SK-N-SH (cell line): Measurements from ENCODE around the gene GSTO2. TPM values are rescaled to one million over a fixed set of nuclear protein-coding genes. Genes with fewer than 3 reads are reported as not detected.

Experiments used
- CTCF ChIA-PET: fragments of 300-600, 350-600 bp; formaldehyde crosslinking; extraction: SDS; loops from one replicate; lab custom pipeline; 2021; lab: Yijun Ruan, JAX
- POLR2A ChIA-PET: fragments of 350-600 bp; sonication (Branson Sonifier 250); formaldehyde crosslinking; extraction: SDS; loops from one replicate; lab custom pipeline; 2020; ENCODE audit warnings: antibody characterized with exemption, inconsistent platforms; lab: Yijun Ruan, JAX
- DNase-seq: peaks from one replicate; pipeline ENCODE4 v3.0.0; 2012
- H2AFZ ChIP-seq: fragments of 200-600 bp; sonication (generic); 2 replicates; pipeline ENCODE4 v1.8.1; 2016; ENCODE audit warnings: antibody characterized with exemption, mild to moderate bottlenecking, low read depth
- H3F3A ChIP-seq: fragments of 200-600 bp; sonication (generic); replicated peaks from 2 replicates; pipeline ENCODE3; 2016; ENCODE audit warnings: antibody characterized with exemption, mild to moderate bottlenecking; ENCODE audit not compliant: insufficient read depth
- H3K27ac ChIP-seq, 2 experiments: fragments of 200-500 bp in 1 of 2; fragments of 200-600 bp in 1 of 2; sonication (Bioruptor generic) in 1 of 2; sonication (generic), shearing (Covaris generic) in 1 of 2; 2 replicates each; pipeline versions ENCODE4 v1.5.1 to v1.6.1; 2014 to 2016; ENCODE audit warnings: low read depth in 2 of 2, inconsistent platforms in 1 of 2, low read length in 1 of 2, mild to moderate bottlenecking in 1 of 2, mixed read lengths in 1 of 2
- H3K27me3 ChIP-seq: fragments of 200-600 bp; sonication (generic), shearing (Covaris generic); 2 replicates; pipeline ENCODE4 v1.6.1; 2016; ENCODE audit warnings: mixed run types; ENCODE audit not compliant: insufficient read depth
- H3K36me3 ChIP-seq, 2 experiments: fragments of 200-500 bp in 1 of 2; fragments of 200-600 bp in 1 of 2; sonication (Bioruptor generic) in 1 of 2; sonication (generic) in 1 of 2; replicated peaks in 1 of 2; 2 replicates each; pipeline versions ENCODE3 to v1.5.1; 2014 to 2016; ENCODE audit warnings: low read length in 1 of 2, mild to moderate bottlenecking in 1 of 2; ENCODE audit not compliant: insufficient read depth in 2 of 2, control insufficient read depth in 1 of 2
- H3K4me1 ChIP-seq, 2 experiments: fragments of 200-500 bp in 1 of 2; fragments of 200-600 bp in 1 of 2; sonication (Bioruptor generic) in 1 of 2; sonication (generic), shearing (Covaris generic) in 1 of 2; 2 replicates each; pipeline versions ENCODE4 v1.5.1 to v1.6.1; 2014 to 2016; ENCODE audit warnings: low read depth in 1 of 2, low read length in 1 of 2, mixed run types in 1 of 2; ENCODE audit not compliant: insufficient read depth in 2 of 2, control insufficient read depth in 1 of 2
- H3K4me2 ChIP-seq: fragments of 200-600 bp; sonication (generic), shearing (Covaris generic); 2 replicates; pipeline ENCODE4 v1.6.1; 2017; ENCODE audit warnings: mixed run types
- H3K4me3 ChIP-seq, 2 experiments: fragments of 200-500 bp in 1 of 2; fragments of 200-600 bp in 1 of 2; sonication (Bioruptor generic) in 1 of 2; sonication (generic), shearing (Covaris generic) in 1 of 2; 2 replicates each; pipeline versions ENCODE4 v1.5.1 to v1.8.1; 2014 to 2016; ENCODE audit warnings: low read depth in 2 of 2, inconsistent platforms in 1 of 2, low read length in 1 of 2, mild to moderate bottlenecking in 1 of 2, mixed read lengths in 1 of 2, moderate library complexity in 1 of 2
- H3K79me2 ChIP-seq: fragments of 200-600 bp; sonication (generic); 2 replicates; pipeline ENCODE4 v1.8.1; 2017; ENCODE audit warnings: mild to moderate bottlenecking; ENCODE audit not compliant: insufficient read depth
- H3K9ac ChIP-seq: fragments of 200-600 bp; sonication (generic); 2 replicates; pipeline ENCODE4 v1.6.1; 2017; ENCODE audit warnings: mixed run types
- H3K9me2 ChIP-seq: fragments of 200-600 bp; sonication (generic); 2 replicates; pipeline ENCODE4 v1.6.1; 2017; ENCODE audit warnings: mixed run types
- H3K9me3 ChIP-seq: fragments of 200-600 bp; sonication (generic); 2 replicates; pipeline ENCODE4 v1.6.1; 2017; ENCODE audit warnings: mixed run types, mild to moderate bottlenecking, moderate library complexity
- H4K20me1 ChIP-seq: fragments of 200-600 bp; sonication (generic); 2 replicates; pipeline ENCODE4 v1.6.1; 2017; ENCODE audit warnings: mild to moderate bottlenecking, mixed run types; ENCODE audit not compliant: insufficient read depth
- CHD2 ChIP-seq: fragments of 150-350 bp; IDR thresholded peaks from 2 replicates; pipeline ENCODE4 v1.6.1; 2018; ENCODE audit warnings: low read length; ENCODE audit not compliant: partially characterized antibody
- ELF1 ChIP-seq: IDR thresholded peaks from 2 replicates; pipeline ENCODE4 v1.4.0; 2012
- EZH2phosphoT487 ChIP-seq: fragments of 200-600 bp; sonication (generic); IDR thresholded peaks from 2 replicates; pipeline ENCODE4 v1.6.1; 2017; ENCODE audit warnings: low read depth, mixed run types, mild to moderate bottlenecking, antibody characterized with exemption, moderate library complexity, borderline replicate concordance
- FOXJ3 ChIP-seq: sonication (generic); formaldehyde crosslinking; IDR thresholded peaks from 2 replicates; pipeline ENCODE4 v1.5.1; 2020; ENCODE audit warnings: mild to moderate bottlenecking, missing genetic modification reagents
- GABPA ChIP-seq: IDR thresholded peaks from 2 replicates; pipeline ENCODE4 v1.4.0; 2012; ENCODE audit warnings: low read depth, mild to moderate bottlenecking
- GATA2 ChIP-seq: sonication (generic); formaldehyde crosslinking; IDR thresholded peaks from 2 replicates; pipeline ENCODE4 v1.5.0; 2020; ENCODE audit warnings: mild to moderate bottlenecking, missing genetic modification reagents
- IRF3 ChIP-seq: fragments of 150-350 bp; IDR thresholded peaks from 2 replicates; pipeline ENCODE4 v1.6.1; 2016; ENCODE audit warnings: mild to moderate bottlenecking, low read depth, low read length
- JUND ChIP-seq: IDR thresholded peaks from 2 replicates; pipeline ENCODE4 v1.4.0; 2012
- MEF2A ChIP-seq: IDR thresholded peaks from 2 replicates; pipeline ENCODE4 v1.4.0; 2012; ENCODE audit warnings: low read depth, borderline replicate concordance
- MXI1 ChIP-seq: IDR thresholded peaks from 2 replicates; pipeline ENCODE4 v1.6.1; 2012; ENCODE audit warnings: mild to moderate bottlenecking, low read depth, low read length, improper control_type of control experiment
- NFIC ChIP-seq: IDR thresholded peaks from 2 replicates; pipeline ENCODE4 v1.4.0; 2012; ENCODE audit warnings: borderline replicate concordance
- NRF1 ChIP-seq: IDR thresholded peaks from 2 replicates; pipeline ENCODE4 v1.6.1; 2012; ENCODE audit warnings: low read depth, mild to moderate bottlenecking, low read length
- PBX3 ChIP-seq: IDR thresholded peaks from 2 replicates; pipeline ENCODE4; 2012
- POLR2AphosphoS5 ChIP-seq: IDR thresholded peaks from 2 replicates; pipeline ENCODE4 v1.6.1; 2012; ENCODE audit warnings: low read depth, low read length
- RFX5 ChIP-seq: IDR thresholded peaks from 2 replicates; pipeline ENCODE4 v1.6.1; 2012; ENCODE audit warnings: mild to moderate bottlenecking, improper control_type of control experiment, low read length
- TAF1 ChIP-seq: IDR thresholded peaks from 2 replicates; pipeline ENCODE4 v1.6.1; 2012; ENCODE audit warnings: low read depth, mild to moderate bottlenecking, low read length, moderate library complexity, borderline replicate concordance
- TCF12 ChIP-seq: IDR thresholded peaks from 2 replicates; pipeline ENCODE4 v1.4.0; 2012
- USF2 ChIP-seq: fragments of 150-350 bp; IDR thresholded peaks from 2 replicates; pipeline ENCODE4 v1.6.1; 2017; ENCODE audit warnings: antibody characterized with exemption, low read length, low read depth, borderline replicate concordance
- YY1 ChIP-seq: IDR thresholded peaks from 2 replicates; pipeline ENCODE4 v1.4.0; 2012; ENCODE audit warnings: low read depth, mild to moderate bottlenecking
- WGBS: methylation state at CpG from one replicate; pipeline ENCODE4 v1.1.6; 2017; ENCODE audit warnings: low lambda C conversion rate; 5-methylcytosine and 5-hydroxymethylcytosine counted together
- polyA plus RNA-seq, 3 experiments: library from polyadenylated mRNA; depleted of rRNA; stranded (reverse); fragments of >200 nt; gene quantifications; 2 replicates each; pipeline ENCODE4 v1.2.3, GENCODE V29; 2012
- TF ChIP-seq, protein P1 (sequence below): IDR thresholded peaks from 2 replicates; pipeline ENCODE4 v1.4.0; 2012; ENCODE audit warnings: low read depth

The GSTO2 gene
- polyA plus RNA-seq, 1 of the 3 experiments (the other 2 are of a cell fraction): 0.49 TPM

DNA sequence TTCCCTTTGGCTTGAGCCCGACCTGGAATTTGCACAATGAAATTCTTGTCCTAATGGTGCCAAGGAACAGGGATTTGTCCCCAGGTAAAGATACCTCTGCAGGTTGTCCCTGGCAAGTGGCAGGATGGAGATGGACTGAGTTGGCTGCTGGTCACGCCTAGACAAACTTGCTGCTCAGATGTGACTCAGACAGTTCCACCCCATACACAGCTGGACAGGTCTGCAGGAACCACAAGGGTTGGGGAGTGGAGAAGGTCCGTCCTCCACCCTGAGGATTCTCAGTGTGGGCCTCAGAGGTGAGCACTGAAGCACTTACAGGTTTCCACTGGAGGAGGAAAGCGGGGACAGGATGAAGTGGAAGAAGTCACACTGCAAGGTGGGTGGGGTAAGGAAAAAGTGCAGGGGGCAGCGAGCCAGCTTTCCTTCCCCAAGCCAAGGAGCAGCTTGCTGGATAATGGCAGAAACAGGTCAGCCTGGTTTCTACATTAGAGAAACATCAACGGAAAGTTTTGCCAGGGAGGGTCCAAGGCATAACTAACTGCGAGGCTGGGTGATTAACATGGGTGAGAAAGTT is 48.8 kb downstream of the GSTO2 start:
- H2AFZ ChIP-seq: no peak overlapping the region
- no peaks in the 10 kb centered on the region for H3F3A ChIP-seq
- peaks cover 68% of the 10 kb centered on the region for H4K20me1 ChIP-seq
- CTCF ChIA-PET: interaction anchor here (0.7 to 3.5 kb wide), 6 partner anchors 12 to 357 kb away, joined by 3 to 16 read pairs (median 4); partner anchors contain the start of gene CFAP58
- no peak overlapping the region for H3K9ac ChIP-seq
- TF ChIP-seq IRF3 (no peak), PBX3 (no peak), ELF1 (no peak), POLR2AphosphoS5 (no peak), TCF12 (no peak), MEF2A (no peak), RFX5 (no peak), NRF1 (no peak), NFIC (no peak), TAF1 (no peak), EZH2phosphoT487 (no peak)
- H3K36me3 ChIP-seq: peaks cover 23 to 30% of the 10 kb centered on the region in 2 experiments
- no peak for DNase-seq
- H3K9me2 ChIP-seq: no peaks in the 10 kb centered on the region
- H3K4me3 ChIP-seq: no peak overlapping the region
- POLR2A ChIA-PET: no interaction called here
- peaks cover 18 to 37% of the 10 kb centered on the region in 2 experiments; a peak in 2 of 4 replicates for H3K4me1 ChIP-seq
- H3K4me2 ChIP-seq: peak overlapping the region; percentile 13; the same call in 1 of the 2 replicates
- no peaks in the 10 kb centered on the region for H3K9me3 ChIP-seq
- WGBS: 94% methylated on average over 7 of the region's 7 CpGs
- H3K27me3 ChIP-seq: no peaks in the 10 kb centered on the region
- H3K79me2 ChIP-seq: peaks cover 99% of the 10 kb centered on the region
- 0 out of 4 replicates have a peak overlapping the region, but pooled peaks of 1 of the 2 experiments have one; percentile 21 for H3K27ac ChIP-seq

- Histone ChIP-seq H3K79me2 (peaks cover 99% of the 10 kb centered on the region), H3K36me3 (peaks cover 19 to 25% of the 10 kb centered on the region in 2 experiments), H3K27me3 (no peaks in the 10 kb centered on the region), H3K9me3 (no peaks in the 10 kb centered on the region), H3K4me1 (peaks cover 23 to 40% of the 10 kb centered on the region in 2 experiments; a peak in 2 of 4 replicates), H3K4me3 (no peak overlapping the region), H3K4me2 (no peak overlapping the region), H3K27ac (no peak overlapping the region), H3K9ac (no peak overlapping the region), H4K20me1 (peaks cover 67% of the 10 kb centered on the region), H3K9me2 (no peaks in the 10 kb centered on the region), H3F3A (no peaks in the 10 kb centered on the region), H2AFZ (no peak overlapping the region)
- ChIA-PET CTCF (interaction anchor here (0.7 to 1.9 kb wide), 6 partner anchors 9 to 35 kb away, joined by 3 to 6 read pairs (median 4); partner anchors contain the start of gene CFAP58), POLR2A (no interaction called here)
- 92% methylated on average over 1 of the region's 5 CpGs for WGBS
- no peak for DNase-seq
- TF ChIP-seq TAF1 (no peak), GABPA (no peak), JUND (no peak), YY1 (no peak), CHD2 (no peak), FOXJ3 (CRISPR knock-in tag) (no peak), MXI1 (no peak), NRF1 (no peak), PBX3 (no peak), RFX5 (no peak), USF2 (no peak), GATA2 (CRISPR knock-in tag) (no peak)
- TF ChIP-seq, protein P1, sequence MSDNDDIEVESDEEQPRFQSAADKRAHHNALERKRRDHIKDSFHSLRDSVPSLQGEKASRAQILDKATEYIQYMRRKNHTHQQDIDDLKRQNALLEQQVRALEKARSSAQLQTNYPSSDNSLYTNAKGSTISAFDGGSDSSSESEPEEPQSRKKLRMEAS: no peak
Observed at GRCh38 chr10:104318326-104318725, 49.3 kb downstream of the GSTO2 start.
